Activated CD8-positive, alpha-beta memory T cell treated with anti-CD3 and anti-CD28 coated beads for 1 hour (primary cell): ENCODE results near the gene HTR7.
"Not testable (repeated sequence)": the region's sequence is repeated elsewhere in the genome, so short reads cannot be mapped to it uniquely, and the experiment has no call there.

Experiments used
- DNase-seq, 2 donors: peaks; one replicate each; pipeline ENCODE4 v3.0.0-alpha.2; 2020; ENCODE audit warnings: low read depth in 1 of 2; ENCODE audit errors: extremely low read depth in 1 of 2

HTR7 gene

DNA sequence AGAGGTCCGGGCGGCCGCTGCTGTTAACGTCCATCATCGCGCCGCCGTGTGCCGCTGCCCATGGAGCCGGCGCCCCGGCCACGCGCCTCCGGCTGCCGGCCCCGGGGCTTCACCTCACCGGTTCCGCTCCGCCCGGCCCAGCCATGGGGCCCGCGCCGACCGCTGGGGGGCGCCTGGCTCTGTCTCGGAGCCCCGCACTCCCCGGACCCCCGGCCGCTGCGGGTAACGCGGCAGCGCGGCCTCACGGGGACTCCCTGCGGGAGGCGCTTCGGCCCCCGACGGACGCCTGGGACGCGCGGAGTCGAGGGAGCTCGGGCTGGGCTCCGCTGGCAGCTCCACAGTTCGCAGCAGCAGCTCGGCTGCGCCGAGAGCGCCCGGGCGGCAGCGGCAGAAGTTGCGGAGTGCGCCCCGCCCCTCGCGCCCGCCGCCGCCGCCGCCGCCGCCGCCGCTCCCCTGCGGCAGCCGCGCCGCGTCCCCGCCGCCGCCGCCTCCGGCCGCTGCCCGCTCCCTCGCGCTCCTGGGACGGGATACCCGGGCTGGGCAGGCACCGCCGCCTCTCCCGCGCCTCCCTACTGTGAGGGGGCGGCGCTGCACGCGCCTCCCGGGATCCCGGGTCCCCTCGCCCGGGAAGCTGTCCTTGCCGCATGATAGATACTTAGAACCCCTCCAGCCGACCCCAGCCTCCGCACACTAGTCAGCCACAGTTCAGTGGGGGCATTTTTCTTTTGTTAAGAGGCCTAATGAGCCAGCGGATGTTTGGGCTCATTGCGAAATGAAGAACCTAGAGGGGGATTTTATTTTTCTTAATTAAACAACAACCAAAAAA, at the start of gene HTR7:
Gene HTR7 (minus strand): TSS at position 405 of the 826 bp plus-strand sequence. CDS start 368 bp downstream, at position 37.
- peak in 1 of 2 donors; percentile 45 for DNase-seq

DNA sequence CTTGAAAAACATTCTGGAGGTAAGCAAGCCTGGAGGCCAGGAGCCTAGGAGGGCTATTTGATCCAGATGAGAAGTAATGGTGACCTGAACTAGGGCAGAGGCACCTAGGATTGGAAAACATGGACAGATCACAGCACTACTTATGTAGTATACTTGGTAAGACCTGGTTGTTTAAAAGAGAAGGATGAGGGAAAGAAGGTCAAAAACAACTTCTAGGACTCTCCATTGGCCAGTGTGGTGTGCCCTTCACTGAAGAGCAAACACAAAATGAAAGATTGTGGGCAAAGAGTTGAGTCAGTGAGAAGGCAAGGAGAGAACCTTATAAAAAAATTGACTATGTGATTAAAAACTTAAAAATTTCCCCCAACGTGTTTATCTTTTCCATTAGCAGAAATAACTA, 48.8 kb upstream of the HTR7 start:
- no peak for DNase-seq

GRCh38 chr10:90905925-90906324, 48.1 kb upstream of the HTR7 start:
- no peak for DNase-seq

DNA sequence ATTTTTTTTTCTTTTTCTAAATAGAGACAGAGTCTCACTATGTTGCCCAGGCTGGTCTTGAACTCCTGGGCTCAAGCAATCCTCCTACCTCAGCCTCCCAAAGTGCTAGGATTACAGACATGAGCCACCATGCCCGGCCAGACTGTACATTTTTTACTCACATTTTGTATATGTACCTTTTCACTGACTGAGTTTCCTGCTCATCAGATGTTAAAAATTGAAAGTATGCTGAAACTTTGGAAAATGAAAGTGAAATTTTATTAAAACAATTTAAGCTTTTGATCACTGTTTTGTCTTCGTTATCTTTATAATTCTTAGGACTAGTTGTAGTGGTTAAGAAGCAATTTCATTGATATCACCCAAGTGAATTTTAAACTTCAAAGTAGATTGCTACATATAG, 39.1 kb upstream of the HTR7 start:
- DNase-seq = not testable (repeated sequence)

DNA sequence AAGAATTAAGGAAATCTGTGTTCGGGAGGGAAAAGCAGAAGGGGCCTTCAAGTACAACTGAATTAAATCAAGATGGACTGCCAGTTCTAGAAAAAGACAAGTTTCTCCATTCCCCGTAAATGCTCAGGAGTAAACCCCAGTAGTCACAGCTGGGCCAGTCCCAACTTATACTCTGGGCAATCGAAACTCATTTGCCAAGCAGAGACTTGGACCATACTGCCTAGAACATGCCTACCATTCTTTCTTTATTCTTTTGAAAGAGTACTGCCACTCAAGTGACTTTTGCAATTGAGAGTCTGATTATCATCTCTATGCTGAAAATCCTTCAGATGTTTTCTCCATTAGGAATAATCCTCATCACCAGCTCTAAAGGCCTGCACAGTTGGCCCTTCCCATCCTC, 35.4 kb upstream of the HTR7 start:
- no peak for DNase-seq

DNA sequence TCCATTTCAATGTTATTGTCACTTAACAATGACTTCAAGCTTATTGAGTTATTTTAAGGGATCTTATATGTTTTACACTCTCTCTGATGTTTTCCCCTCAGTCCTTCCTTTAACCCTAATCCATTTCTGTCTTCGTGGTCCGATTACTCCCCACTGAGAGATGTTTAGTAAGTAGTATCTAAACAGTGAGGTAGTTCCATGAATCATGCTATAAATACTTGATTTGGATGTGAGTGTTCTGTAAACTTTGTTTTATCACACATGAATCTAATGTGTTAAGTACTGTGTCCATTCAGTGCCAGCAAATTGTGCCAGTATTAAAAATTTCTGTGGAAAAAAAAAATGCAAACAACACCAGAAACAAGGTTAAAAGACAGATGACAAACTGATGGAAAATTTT, 32.5 kb upstream of the HTR7 start:
- DNase-seq = no peak

DNA sequence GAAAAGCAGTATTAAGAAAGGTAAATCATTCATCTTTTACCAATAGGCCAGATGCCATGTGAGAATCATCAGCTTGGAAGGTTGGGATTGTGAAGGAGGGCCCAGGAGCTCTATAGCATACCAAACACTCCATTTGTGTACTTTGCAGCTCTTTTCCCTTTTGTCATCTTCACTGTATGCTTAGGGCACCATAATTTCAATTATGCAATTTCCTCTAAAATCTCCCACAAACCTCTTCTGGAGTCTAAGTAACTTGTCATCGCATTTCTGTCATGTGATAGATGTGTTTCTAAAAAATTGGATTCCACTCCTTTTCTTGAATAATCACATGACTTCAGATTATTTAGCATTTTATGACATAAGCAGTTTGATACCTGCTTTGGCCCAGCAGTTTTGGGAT, 31.8 kb upstream of the HTR7 start:
- no peak for DNase-seq

DNA sequence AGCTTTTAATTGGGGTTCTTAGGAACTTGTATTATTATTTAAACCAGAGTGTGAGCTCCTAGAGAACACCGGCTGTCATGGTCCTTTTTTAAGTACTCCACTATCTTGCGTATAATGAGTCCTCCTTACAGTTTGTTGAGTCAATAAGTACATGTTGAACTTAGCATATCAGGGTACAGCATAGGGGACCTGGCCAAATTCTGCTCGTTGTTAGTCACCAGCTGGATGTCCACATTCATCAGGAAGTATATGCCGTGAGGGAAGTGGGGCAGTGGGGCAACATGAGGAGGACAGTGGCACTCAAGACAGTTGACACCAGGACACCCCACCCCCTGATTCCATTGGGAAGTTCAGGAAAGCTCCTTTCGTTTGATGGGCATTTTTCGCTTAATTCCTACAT, 30.5 kb upstream of the HTR7 start:
- no peak for DNase-seq

DNA sequence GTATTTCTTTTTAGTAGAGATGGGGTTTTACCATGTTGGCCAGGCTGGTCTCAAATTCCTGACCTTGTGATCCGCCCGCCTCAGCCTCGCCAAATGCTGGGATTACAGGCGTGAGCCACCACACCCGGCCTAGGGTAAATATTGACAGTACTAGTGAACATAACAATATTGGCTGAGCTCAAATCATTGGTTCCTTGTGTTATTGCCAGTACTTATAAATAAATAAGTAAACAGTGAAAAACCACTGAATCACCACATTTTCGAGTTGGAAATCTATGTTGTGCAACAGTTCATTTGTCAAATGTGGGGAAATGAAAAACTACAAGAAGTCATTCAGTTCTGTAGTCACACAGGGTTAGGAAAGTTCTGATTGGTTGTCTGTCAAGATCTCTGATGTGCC, 29.7 kb upstream of the HTR7 start:
- no peak for DNase-seq

DNA sequence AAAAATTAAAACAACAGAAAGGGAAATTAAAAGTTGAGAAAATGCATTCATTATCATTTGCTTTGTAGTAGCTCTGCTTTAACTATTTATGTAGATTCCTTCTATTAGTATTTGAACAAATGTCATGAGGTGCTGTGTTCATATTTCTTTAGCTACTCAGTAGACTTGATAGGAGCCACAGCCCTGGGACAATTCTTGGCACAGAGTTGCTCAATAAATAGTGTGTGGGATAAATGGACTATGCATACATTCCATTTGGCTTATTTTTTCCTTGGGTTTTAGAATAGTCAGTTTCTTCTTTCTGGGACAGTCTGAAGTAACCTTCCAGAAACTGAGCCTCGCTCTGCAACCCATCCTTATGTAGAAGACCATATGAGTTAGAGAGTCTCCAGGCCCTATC, 27.3 kb upstream of the HTR7 start:
- no peak for DNase-seq

DNA sequence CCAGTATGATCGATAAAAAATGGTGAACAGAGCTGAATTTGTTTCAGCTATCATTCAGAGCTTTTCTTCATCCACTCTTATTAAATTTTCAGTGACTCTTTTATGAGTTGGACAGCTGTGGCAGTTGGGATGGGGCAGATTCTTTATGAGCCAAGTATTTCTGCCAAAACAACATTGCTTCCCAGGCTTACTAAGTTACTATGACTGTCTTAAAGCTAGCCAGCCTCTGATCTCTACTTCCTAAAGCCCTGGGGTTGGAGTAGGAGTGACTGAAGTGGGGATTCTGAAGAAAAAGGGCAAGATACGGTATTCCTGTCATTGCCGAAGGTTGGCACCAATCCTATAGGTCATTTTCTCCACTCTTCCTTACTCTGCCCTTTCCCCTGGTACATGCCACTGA, 26.6 kb upstream of the HTR7 start:
- DNase-seq = no peak

DNA sequence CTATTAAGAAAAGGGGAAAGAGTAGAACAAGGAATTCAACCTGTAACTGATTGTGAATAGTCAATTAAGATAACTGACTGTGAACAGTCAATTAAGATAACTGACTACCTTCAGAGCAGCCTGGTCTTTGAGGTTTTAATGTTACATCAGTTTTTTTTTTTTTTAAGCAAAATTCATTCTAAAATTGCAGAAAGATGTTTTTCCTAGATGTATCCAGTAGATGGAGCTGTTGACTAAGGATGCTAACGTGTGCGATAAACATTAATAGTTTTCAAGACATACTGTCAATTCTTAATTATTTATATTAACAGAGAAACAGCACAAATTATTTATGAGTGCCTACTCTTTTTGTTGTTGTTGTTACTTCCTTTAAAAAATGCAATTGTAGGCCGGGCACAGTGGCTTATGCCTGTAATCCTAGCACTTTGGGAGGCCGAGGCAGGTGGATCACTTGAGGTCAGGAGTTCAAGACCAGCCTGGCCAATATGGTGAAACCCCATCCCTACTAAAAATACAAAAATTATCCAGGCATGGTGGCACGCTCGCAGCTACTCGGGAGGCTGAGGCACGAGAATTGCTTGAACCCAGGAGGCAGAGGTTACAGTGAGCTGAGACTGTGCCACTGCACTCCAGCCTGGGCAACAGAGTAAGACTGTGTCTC, 22.4 kb upstream of the HTR7 start:
- not testable (repeated sequence) for DNase-seq

DNA sequence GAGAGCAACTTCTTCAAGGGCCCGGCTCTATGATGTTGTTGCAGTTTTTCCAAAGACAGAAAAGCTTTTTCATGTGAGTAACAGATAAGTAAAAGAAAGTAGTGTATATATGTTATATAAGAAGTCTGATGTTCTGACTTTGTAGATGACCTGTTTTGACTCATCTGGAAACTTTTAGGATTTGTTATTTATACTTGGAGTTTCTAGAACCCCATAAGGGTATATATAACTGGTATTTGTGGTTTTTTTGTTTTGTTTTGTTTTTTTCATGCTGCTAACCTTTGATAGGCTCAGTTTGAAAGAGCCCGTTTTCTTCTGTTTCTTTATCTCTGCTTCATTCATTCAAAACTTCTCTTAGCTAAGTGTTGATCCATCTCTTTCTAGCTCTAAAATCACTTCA, 21.2 kb upstream of the HTR7 start:
- DNase-seq = no peak

DNA sequence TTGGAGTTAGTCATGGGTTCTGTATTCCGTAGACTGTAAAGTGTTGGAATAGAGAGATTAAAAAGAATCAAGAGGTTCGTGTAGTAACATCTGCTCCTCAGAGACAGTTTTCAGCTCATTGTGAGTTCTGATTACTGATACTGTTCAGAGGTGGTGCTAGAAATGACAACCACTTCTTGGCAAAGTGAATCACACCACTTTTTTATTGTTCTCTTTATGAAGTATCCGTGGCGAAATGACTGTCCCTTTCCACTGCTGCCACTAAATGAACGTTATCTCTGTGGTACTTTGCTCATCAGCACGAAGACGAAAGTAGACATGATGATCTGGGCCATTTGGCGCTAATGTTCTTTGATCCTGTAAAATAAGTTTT, 14.8 kb upstream of the HTR7 start:
- no peak for DNase-seq

GRCh38 chr10:90871766-90872647, 14.2 kb upstream of the HTR7 start, which contains the start of gene RPP30:
RPP30 (plus strand) TSS chr10:90871974; CDS start chr10:90871987, 13 bp downstream.
- DNase-seq = peak; percentile 48 to 64

DNA sequence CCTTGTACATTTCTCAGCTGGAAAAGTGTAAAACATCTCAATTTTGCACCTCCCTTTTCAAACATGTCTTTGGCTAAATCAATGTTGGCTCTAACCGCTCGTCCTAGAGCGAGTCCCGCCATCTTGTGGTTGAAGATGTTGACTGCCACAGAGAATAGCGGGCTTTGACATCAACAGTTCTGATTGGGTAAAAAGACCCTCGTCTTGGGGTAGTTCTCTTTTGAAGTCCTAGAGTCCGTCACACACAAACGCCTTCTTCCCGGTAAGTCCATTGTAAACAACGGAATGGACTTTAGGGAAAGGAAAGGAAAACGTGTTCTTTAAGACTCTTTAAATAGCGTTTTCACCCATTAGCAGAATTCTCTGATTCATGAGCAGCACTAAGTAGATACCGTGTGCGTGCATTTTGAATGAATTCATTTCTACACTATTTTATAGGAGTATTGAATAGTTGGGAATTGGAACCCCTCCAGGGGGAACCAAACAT, 13.5 kb upstream of the HTR7 start:
- DNase-seq = no peak

DNA sequence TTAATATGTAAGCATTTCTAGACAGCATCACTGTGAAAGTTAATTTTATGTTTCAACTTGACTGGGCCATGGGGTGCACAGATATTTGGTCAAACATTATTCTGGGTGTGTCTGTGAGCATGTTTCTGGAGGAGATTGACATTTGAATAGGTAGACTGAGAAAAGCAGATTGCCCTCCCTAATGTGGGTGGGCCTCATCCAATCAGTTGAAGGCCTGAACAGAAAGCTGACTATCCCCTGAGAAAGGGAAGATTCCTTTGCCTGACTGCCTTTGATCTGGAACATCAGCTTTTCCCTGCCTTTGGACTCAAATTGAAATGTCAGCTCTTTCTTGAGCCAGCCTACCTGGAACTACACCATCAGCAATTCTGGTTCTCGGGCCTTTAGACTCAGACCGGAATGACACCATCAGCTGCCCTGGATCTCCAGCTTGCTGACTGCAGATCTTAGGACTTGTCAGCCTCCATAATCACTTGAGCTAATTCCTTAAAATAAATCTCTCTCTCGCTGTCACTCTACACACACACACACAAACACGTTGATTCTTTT, 8.3 kb upstream of the HTR7 start:
- DNase-seq = no peak

DNA sequence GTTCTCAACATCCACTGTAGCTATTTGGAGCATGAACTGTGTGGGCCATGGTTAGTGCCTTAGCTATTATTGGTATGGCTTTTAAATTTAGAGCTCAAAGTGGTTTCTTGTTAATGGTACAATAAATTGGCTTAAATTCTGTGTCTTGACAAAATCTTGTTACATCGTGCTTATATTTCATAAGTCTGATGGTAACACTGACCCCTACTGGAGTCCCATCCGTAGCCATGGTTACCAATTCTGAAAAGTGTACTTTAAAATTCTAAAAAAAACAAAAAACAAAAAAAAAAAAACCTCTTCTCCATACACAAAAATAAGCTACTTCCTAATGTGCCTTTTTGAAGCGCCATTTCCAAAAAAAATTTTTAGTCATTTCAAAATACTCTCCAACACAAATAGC, 7.6 kb upstream of the HTR7 start:
- no peak for DNase-seq

GRCh38 chr10:90862908-90863514, 5.2 kb upstream of the HTR7 start:
- no peak for DNase-seq

GRCh38 chr10:90860790-90861189, 3.0 kb upstream of the HTR7 start:
- no peak for DNase-seq
